ENCODE results near the gene IDS.

DNA sequence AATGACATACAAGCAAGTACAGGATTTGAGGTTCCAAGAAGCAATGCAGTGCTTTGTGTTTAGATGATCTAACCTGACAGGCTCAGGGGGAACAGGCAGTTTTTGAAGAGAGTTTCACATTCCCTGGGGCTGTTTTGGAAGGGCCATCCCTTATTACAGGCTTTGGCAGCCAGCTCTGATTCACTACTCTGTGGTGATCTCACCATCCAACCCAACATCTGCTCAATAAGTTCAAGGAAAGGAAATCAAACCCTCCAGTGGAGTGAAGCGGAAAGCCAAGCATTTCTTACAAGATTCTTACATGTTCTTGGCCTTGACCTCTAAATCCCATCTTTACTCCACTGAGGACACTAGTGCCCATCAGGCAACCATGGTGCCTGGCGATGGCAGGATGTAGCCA lies 7.5 kb downstream of the IDS start:
- TF ChIP-seq MAX (IDR thresholded peaks at IDR 0.05) (no peak), EGR1 (IDR thresholded peaks at IDR 0.05) (no peak), RAD21 (IDR thresholded peaks at IDR 0.05; ENCODE audit: low read depth) (no peak), CREB1 (IDR thresholded peaks at IDR 0.05; ENCODE audit: low read depth) (no peak), TCF12 (IDR thresholded peaks at IDR 0.05; ENCODE audit: low read depth) (no peak), TAF1 (IDR thresholded peaks at IDR 0.05; ENCODE audit: low read depth) (no peak), EP300 (IDR thresholded peaks at IDR 0.05; ENCODE audit: borderline replicate concordance) (no peak), FOXM1 (IDR thresholded peaks at IDR 0.05; ENCODE audit: borderline replicate concordance, low read depth) (no peak), CEBPB (IDR thresholded peaks at IDR 0.05) (no peak), YY1 (IDR thresholded peaks at IDR 0.05; ENCODE audit: low read depth) (no peak)
- TF ChIP-seq, protein P1, sequence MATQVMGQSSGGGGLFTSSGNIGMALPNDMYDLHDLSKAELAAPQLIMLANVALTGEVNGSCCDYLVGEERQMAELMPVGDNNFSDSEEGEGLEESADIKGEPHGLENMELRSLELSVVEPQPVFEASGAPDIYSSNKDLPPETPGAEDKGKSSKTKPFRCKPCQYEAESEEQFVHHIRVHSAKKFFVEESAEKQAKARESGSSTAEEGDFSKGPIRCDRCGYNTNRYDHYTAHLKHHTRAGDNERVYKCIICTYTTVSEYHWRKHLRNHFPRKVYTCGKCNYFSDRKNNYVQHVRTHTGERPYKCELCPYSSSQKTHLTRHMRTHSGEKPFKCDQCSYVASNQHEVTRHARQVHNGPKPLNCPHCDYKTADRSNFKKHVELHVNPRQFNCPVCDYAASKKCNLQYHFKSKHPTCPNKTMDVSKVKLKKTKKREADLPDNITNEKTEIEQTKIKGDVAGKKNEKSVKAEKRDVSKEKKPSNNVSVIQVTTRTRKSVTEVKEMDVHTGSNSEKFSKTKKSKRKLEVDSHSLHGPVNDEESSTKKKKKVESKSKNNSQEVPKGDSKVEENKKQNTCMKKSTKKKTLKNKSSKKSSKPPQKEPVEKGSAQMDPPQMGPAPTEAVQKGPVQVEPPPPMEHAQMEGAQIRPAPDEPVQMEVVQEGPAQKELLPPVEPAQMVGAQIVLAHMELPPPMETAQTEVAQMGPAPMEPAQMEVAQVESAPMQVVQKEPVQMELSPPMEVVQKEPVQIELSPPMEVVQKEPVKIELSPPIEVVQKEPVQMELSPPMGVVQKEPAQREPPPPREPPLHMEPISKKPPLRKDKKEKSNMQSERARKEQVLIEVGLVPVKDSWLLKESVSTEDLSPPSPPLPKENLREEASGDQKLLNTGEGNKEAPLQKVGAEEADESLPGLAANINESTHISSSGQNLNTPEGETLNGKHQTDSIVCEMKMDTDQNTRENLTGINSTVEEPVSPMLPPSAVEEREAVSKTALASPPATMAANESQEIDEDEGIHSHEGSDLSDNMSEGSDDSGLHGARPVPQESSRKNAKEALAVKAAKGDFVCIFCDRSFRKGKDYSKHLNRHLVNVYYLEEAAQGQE (IDR thresholded peaks at IDR 0.05; ENCODE audit: low read depth) = no peak

Data from Ishikawa (cell line).